GM19023 (cell line): ENCODE data around the gene GALP.
"Not testable (repeated sequence)": the region's sequence is repeated elsewhere in the genome, so short reads cannot be mapped to it uniquely, and the experiment has no call there.

Experiments used
- ATAC-seq: cut with Tn5 transposase; IDR thresholded peaks from one replicate; pipeline ENCODE4 v1.9.1; 2021; ENCODE audit warnings: mild to moderate bottlenecking, moderate library complexity; ENCODE audit not compliant: unreplicated experiment

The GALP gene

GRCh38 chr19:56177564-56178243, 1.9 kb downstream of the GALP start:
- no peak for ATAC-seq

- no peak for ATAC-seq
These were observed 14.0 kb downstream of the GALP start for GRCh38 chr19:56189785-56190184.

GRCh38 chr19:56191115-56191514, 15.3 kb downstream of the GALP start:
- no peak for ATAC-seq

GRCh38 chr19:56191711-56192110, 15.9 kb downstream of the GALP start:
- no peak for ATAC-seq

- no peak for ATAC-seq
These were observed 18.3 kb downstream of the GALP start for GRCh38 chr19:56193981-56194640.

GRCh38 chr19:56197646-56198045, 21.8 kb downstream of the GALP start, which contains the start of gene ZSCAN5B:
TSS of gene ZSCAN5B (minus strand) at chr19:56197783. CDS start at chr19:56193052, 4,731 bp downstream.
- not testable (repeated sequence) for ATAC-seq

GRCh38 chr19:56199687-56200086, 23.9 kb downstream of the GALP start:
- no peak for ATAC-seq

- no peak for ATAC-seq
These were observed 26.2 kb downstream of the GALP start, which contains the start of gene ZSCAN5C for GRCh38 chr19:56201973-56202372. TSS of gene ZSCAN5C (plus strand) at chr19:56202273. CDS start at chr19:56205914, 3,641 bp downstream.

- ATAC-seq, result not testable (repeated sequence)
These were observed 31.8 kb downstream of the GALP start for GRCh38 chr19:56207581-56207980.

GRCh38 chr19:56209091-56209490, 33.3 kb downstream of the GALP start:
- no peak for ATAC-seq

- ATAC-seq, result not testable (repeated sequence)
These were observed 34.2 kb downstream of the GALP start for GRCh38 chr19:56210036-56210435.

- no peak for ATAC-seq
These were observed 35.9 kb downstream of the GALP start for GRCh38 chr19:56211718-56212117.

- no peak for ATAC-seq
These were observed 41.5 kb downstream of the GALP start for GRCh38 chr19:56217039-56217949.

GRCh38 chr19:56218961-56219360, 43.2 kb downstream of the GALP start:
- no peak for ATAC-seq

- ATAC-seq, result not testable (repeated sequence)
These were observed 45.6 kb downstream of the GALP start for GRCh38 chr19:56221442-56221841.

- no peak for ATAC-seq
These were observed 46.0 kb downstream of the GALP start for GRCh38 chr19:56221851-56222250.

- no peak for ATAC-seq
These were observed 47.1 kb downstream of the GALP start for GRCh38 chr19:56222901-56223300.

GRCh38 chr19:56223481-56223880, 47.7 kb downstream of the GALP start:
- no peak for ATAC-seq
